Erythroblast (primary cell): ENCODE results near the gene PIGT.

Experiments
- DNase-seq, 2 experiments: peaks; one replicate each; lab custom pipeline; 2025; lab: John Stamatoyannopoulos, UW
- GATA1 ChIP-seq: IDR thresholded peaks from 2 replicates; pipeline ENCODE4 v1.6.1; 2011; ENCODE audit warnings: low read depth, mild to moderate bottlenecking, control low read depth, low read length, moderate library complexity
- POLR2A ChIP-seq: IDR thresholded peaks from 2 replicates; pipeline ENCODE4 v1.6.1; 2011; ENCODE audit warnings: mild to moderate bottlenecking, low read length

Gene PIGT

GRCh38 chr20:45387274-45387673 lies 28.7 kb upstream of the PIGT start:
- no peak for DNase-seq

GRCh38 chr20:45390931-45391330 lies 25.0 kb upstream of the PIGT start:
- TF ChIP-seq GATA1 (no peak), POLR2A (no peak)
- no peak for DNase-seq

More at GRCh38 chr20:45387274-45387673, 28.7 kb upstream of the PIGT start:
- TF ChIP-seq GATA1 (no peak), POLR2A (no peak)

- no peak for DNase-seq
- TF ChIP-seq POLR2A, result no peak
- TF ChIP-seq GATA1, result no peak
Observed at GRCh38 chr20:45391559-45391958, 24.4 kb upstream of the PIGT start.

- DNase-seq, result no peak
- TF ChIP-seq POLR2A, result no peak
Observed at GRCh38 chr20:45392733-45393132, 23.2 kb upstream of the PIGT start.

DNA sequence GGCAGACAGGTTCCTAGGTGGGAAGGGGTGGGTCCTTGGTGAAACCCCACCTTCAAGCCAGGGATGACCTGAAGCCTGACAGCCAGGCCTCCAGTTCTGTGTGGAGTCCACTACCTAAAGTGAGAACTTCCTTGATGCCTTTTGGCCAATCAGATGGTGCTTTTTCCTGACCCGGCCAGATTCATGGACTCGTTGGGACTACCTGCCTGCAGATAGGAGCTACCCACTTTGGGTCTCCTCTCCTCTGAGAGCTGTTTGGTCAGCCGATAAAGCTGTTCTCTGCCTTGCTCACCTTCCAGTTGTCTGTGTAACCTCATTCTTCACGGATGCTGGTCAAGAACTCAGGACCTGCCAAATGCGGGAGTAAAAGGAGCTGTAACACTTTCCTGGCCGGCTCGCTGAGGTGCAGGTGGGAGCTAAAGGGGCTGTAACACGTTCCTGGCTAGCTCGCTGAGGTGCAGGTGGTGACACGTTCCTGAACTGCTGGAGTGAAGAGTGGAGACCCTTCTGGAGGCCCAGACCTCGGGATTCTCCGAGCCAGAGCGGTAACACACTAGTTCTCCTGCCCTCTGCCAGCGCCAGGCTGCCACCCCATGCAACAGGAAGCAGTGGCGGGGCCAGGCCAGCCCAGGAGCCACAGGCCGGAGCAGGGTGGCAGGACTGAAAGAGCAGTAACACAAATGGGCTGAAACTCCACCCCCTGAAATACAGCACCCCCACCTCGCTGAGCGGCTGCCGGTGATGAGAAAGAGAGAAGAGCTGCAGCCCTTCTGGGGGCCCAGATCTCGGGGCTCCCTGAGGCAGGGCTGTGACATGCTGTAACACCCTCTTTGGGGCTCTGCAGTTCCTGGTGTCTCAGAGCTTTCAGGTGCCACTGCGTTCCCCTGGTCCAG lies 21.5 kb upstream of the PIGT start:
- no peak for DNase-seq
- TF ChIP-seq POLR2A (no peak), GATA1 (no peak)

- no peak for DNase-seq
- TF ChIP-seq GATA1 (no peak), POLR2A (no peak)
Observed at GRCh38 chr20:45395114-45395415, 20.9 kb upstream of the PIGT start.

- TF ChIP-seq POLR2A (no peak), GATA1 (no peak)
- DNase-seq, result no peak
Observed at GRCh38 chr20:45399018-45399417, 16.9 kb upstream of the PIGT start.

DNA sequence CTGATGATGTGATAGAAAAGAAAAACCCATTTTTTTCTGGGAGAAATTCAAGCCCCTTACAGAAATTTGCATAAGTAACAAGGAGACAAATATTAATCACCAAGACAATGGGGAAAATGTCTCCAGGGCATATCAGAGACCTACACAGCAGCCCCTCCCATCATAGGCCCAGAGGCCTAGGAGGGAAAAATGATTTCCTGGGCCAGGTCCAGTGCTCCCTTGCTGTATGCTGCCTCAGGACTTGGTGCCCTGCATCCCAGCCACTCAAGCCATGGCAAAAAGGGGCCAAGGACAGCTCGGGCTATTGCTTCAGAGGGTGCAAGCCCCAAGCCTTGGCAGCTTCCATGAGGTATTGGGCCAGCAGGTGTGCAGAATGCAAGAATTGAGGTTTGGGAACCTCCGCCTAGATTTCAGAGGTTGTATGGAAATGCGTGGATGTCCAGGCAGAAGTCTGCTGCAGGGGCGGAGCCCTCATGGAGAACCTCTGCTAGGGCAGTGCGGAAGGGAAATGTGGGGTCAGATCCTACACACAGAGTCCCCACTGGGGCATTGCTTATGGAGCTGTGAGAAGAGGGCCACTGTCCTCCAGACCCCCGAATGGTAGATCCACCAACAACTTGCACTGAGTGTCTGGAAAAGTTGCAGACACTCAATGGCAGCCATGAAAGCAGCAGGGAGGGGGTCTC lies 15.5 kb upstream of the PIGT start:
- DNase-seq, result no peak
- TF ChIP-seq GATA1 (no peak), POLR2A (no peak)

GRCh38 chr20:45402946-45403345 lies 13.0 kb upstream of the PIGT start:
- TF ChIP-seq POLR2A (no peak), GATA1 (no peak)
- no peak for DNase-seq

GRCh38 chr20:45404438-45404837 lies 11.5 kb upstream of the PIGT start:
- TF ChIP-seq POLR2A (no peak), GATA1 (no peak)
- DNase-seq, result no peak

DNA sequence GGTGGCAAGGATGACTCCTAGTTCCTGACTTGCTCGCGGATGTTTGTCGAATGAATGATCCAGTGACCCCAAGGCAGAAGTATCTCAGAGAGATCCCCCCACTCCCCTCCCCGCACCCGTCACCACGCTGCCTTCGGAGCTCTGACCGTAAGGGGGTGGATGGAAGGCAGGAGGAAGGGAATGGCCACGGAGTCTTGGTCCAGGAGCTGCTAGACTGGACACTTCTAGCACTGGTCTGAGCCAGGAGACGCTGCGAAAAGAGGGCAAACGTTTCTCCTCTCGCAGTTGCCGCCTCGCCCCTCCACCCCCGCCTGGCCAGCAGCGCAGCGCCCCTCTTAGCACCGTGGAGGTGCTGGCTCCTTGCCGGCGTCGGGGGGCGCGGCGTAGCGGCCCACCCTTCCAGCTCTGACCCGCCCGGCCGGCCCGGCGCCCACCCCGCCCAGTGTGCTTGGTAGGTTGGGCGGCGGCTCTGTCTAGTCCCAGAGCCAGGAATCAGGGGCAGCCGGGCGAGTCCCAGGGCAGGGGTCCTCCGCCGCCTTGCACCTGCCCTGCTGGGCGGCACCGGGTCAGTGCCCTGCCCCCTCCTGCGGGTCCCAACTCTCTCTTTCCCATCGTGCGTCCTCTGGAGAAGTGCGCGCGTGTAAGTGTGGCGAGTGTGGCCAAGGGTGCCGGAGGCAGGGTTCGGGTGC lies 10.2 kb upstream of the PIGT start:
- no peak for DNase-seq
- TF ChIP-seq GATA1 (no peak), POLR2A (no peak)

- DNase-seq, result no peak
Observed at GRCh38 chr20:45406260-45407066, 9.5 kb upstream of the PIGT start.

GRCh38 chr20:45407067-45407745 lies 8.7 kb upstream of the PIGT start:
- TF ChIP-seq GATA1 (no peak), POLR2A (no peak)
- DNase-seq, result no peak

More at GRCh38 chr20:45406260-45407066, 9.5 kb upstream of the PIGT start:
- TF ChIP-seq GATA1 (no peak), POLR2A (no peak)
